ENCODE results near the gene AIDA.

AIDA gene

DNA sequence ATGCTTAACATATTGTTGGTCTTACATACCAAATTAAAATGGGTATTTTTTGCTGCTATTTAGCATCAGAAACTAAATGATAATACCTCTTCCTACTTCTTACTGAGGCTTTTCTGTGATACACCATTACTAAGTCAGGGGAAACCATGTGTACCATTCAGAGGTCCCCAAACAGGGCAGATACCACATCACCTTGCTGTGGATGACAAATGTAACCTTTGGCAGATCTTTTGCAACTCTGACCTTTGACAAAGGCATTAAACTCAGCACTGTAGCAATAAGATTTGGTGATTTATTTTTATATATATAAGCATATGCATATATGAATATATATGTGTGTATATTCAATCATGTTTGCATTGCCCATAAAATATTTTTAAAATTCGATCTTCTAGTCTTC lies 27.6 kb upstream of the AIDA start (continued):
- TF ChIP-seq ZNF292 (tag by site-specific recombination; IDR thresholded peaks at IDR 0.05; ENCODE audit: borderline replicate concordance, low read depth) (no peak), ZNF248 (tag by site-specific recombination; IDR thresholded peaks at IDR 0.05) (no peak), MZF1 (tag by site-specific recombination; IDR thresholded peaks at IDR 0.05; ENCODE audit: borderline replicate concordance) (no peak)

DNA sequence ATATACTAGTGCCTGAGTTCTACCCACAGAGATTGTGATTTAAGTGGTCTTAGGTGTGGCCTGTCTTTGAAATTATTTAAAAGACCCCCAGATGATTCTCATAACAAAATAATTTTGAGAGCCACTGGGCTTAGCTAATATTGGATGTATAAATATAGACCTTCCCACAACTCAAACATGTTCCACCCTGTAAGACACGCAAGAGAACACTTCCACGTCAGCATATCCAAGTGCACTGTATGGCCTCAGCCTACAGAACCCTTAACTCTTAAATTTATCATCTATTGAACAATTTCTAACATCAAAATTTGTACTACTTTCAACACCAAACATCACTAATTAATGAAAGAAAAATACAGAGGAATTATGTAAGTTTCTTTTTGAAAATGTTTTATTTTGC lies 27.2 kb upstream of the AIDA start:
- CTCF ChIA-PET: interaction anchor here (0.6 to 1.6 kb wide), 15 partner anchors 9 to 944 kb away, joined by 3 to 18 read pairs (median 4); no protein-coding TSS in a partner anchor
- TF ChIP-seq, protein P1, sequence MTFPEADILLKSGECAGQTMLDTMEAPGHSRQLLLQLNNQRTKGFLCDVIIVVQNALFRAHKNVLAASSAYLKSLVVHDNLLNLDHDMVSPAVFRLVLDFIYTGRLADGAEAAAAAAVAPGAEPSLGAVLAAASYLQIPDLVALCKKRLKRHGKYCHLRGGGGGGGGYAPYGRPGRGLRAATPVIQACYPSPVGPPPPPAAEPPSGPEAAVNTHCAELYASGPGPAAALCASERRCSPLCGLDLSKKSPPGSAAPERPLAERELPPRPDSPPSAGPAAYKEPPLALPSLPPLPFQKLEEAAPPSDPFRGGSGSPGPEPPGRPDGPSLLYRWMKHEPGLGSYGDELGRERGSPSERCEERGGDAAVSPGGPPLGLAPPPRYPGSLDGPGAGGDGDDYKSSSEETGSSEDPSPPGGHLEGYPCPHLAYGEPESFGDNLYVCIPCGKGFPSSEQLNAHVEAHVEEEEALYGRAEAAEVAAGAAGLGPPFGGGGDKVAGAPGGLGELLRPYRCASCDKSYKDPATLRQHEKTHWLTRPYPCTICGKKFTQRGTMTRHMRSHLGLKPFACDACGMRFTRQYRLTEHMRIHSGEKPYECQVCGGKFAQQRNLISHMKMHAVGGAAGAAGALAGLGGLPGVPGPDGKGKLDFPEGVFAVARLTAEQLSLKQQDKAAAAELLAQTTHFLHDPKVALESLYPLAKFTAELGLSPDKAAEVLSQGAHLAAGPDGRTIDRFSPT (tag by site-specific recombination; IDR thresholded peaks at IDR 0.05): no peak
- TF ChIP-seq SETDB1 (IDR thresholded peaks at IDR 0.05; ENCODE audit: insufficient read length, low read length): no peak
- TF ChIP-seq PRDM2 (tag by site-specific recombination; IDR thresholded peaks at IDR 0.05; ENCODE audit: borderline replicate concordance): no peak
- no peak for TF ChIP-seq ZNF791 (tag by site-specific recombination; IDR thresholded peaks at IDR 0.05)
- no peak for TF ChIP-seq ZNF311 (tag by site-specific recombination; IDR thresholded peaks at IDR 0.05; ENCODE audit: borderline replicate concordance)
- Histone ChIP-seq H3K4me1 (ENCODE audit: control insufficient read depth, insufficient read depth, low read length) (no peaks in the 10 kb centered on the region), H3K36me3 (ENCODE audit: control insufficient read depth in 2 of 2, insufficient read depth in 1 of 2, low read length in 2 of 2) (peaks cover 9 to 16% of the 10 kb centered on the region in 2 experiments; a peak in 2 of 3 replicates), H3K27ac (ENCODE audit: extremely low read depth, low read depth, low read length) (no peak overlapping the region), H3K4me3 (ENCODE audit: low read depth, low read length) (no peak overlapping the region), H3K9me3 (ENCODE audit: control insufficient read depth, insufficient read depth, low read depth, low read length) (no peaks in the 10 kb centered on the region)
- POLR2A ChIA-PET: no interaction called here

DNA sequence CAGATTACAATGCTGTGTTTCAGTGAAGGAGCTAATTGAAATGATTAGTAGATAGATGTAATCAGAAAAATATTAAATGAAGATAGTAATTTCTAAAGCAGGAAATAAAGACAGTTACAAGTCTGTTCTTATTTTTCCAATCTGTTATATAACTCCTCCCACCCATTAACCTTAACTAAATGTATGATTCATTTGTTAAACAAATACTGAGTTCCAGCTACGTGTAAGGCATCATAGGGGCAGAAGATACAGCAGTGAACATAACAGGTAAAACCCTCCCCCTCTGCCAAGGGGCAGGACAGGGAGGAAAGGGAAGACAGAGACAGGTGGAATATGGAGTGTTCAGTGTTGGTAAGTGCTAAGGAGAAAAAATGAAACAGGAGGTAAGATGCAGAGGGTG lies 24.7 kb upstream of the AIDA start, which contains the start of gene FAM177B:
Gene FAM177B (plus strand): TSS at position 231 of the 400 bp plus-strand sequence. CDS start 9,344 bp downstream, outside the sequence.
- Histone ChIP-seq H3K36me3 (ENCODE audit: control insufficient read depth in 2 of 2, insufficient read depth in 1 of 2, low read length in 2 of 2) (peaks cover 20 to 39% of the 10 kb centered on the region in 2 experiments), H3K9me3 (ENCODE audit: control insufficient read depth, insufficient read depth, low read depth, low read length) (no peaks in the 10 kb centered on the region), H3K4me3 (ENCODE audit: low read depth, low read length) (no peak within 1 kb of the TSS), H3K4me1 (ENCODE audit: control insufficient read depth, insufficient read depth, low read length) (no peaks in the 10 kb centered on the region), H3K27ac (ENCODE audit: extremely low read depth, low read depth, low read length) (no peak within 1 kb of the TSS)
- POLR2A ChIA-PET: no interaction called here
- CTCF ChIA-PET: interaction anchor here (0.5 to 1.5 kb wide), 8 partner anchors 9 to 628 kb away, joined by 3 to 8 read pairs (median 4); no protein-coding TSS in a partner anchor
- TF ChIP-seq ZBTB20 (tag by site-specific recombination; IDR thresholded peaks at IDR 0.05) (no peak), ZNF610 (tag by site-specific recombination; IDR thresholded peaks at IDR 0.05; ENCODE audit: borderline replicate concordance) (no peak), ZNF510 (tag by site-specific recombination; IDR thresholded peaks at IDR 0.05; ENCODE audit: insufficient replicate concordance) (no peak), ZNF211 (tag by site-specific recombination; IDR thresholded peaks at IDR 0.05; ENCODE audit: low read depth) (no peak), ZNF449 (tag by site-specific recombination; IDR thresholded peaks at IDR 0.05) (no peak), ZNF629 (tag by site-specific recombination; IDR thresholded peaks at IDR 0.05) (no peak), SCRT2 (tag by site-specific recombination; IDR thresholded peaks at IDR 0.05) (no peak), ZNF266 (tag by site-specific recombination; IDR thresholded peaks at IDR 0.05; ENCODE audit: low read depth) (no peak), BCL6B (tag by site-specific recombination; IDR thresholded peaks at IDR 0.05) (no peak), ZSCAN4 (tag by site-specific recombination; IDR thresholded peaks at IDR 0.05) (no peak), ZNF791 (tag by site-specific recombination; IDR thresholded peaks at IDR 0.05) (no peak)
- TF ChIP-seq, protein P2, sequence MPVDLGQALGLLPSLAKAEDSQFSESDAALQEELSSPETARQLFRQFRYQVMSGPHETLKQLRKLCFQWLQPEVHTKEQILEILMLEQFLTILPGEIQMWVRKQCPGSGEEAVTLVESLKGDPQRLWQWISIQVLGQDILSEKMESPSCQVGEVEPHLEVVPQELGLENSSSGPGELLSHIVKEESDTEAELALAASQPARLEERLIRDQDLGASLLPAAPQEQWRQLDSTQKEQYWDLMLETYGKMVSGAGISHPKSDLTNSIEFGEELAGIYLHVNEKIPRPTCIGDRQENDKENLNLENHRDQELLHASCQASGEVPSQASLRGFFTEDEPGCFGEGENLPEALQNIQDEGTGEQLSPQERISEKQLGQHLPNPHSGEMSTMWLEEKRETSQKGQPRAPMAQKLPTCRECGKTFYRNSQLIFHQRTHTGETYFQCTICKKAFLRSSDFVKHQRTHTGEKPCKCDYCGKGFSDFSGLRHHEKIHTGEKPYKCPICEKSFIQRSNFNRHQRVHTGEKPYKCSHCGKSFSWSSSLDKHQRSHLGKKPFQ (tag by site-specific recombination; IDR thresholded peaks at IDR 0.05): no peak
